ENCODE measurements around the gene CDH23.

DNA sequence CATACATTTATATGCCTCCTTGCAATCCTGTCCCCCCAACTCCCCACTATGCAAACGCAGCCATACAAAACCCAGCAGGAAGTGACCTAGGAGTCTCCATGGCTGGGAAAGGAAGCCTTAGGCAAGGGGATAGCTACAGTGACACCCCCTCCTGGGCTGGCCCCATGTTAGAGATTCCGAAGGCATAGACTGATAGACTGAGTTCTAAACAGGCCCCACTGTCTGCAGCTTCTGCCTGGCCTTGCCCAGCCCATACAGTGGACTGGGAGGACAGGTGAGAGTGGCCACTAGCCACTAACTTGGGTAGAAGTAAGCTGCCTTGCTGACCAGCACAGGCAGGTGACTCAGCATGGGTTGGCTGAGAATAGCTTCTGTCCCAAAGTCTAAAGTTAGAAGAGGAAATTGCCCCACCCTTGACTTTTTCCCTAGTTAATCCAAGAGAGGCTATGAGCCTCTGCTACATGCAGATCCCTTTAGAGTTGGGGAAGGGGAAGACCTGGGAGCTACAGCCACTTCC lies 216.6 kb downstream of the CDH23 start:
- TF ChIP-seq, protein P1, sequence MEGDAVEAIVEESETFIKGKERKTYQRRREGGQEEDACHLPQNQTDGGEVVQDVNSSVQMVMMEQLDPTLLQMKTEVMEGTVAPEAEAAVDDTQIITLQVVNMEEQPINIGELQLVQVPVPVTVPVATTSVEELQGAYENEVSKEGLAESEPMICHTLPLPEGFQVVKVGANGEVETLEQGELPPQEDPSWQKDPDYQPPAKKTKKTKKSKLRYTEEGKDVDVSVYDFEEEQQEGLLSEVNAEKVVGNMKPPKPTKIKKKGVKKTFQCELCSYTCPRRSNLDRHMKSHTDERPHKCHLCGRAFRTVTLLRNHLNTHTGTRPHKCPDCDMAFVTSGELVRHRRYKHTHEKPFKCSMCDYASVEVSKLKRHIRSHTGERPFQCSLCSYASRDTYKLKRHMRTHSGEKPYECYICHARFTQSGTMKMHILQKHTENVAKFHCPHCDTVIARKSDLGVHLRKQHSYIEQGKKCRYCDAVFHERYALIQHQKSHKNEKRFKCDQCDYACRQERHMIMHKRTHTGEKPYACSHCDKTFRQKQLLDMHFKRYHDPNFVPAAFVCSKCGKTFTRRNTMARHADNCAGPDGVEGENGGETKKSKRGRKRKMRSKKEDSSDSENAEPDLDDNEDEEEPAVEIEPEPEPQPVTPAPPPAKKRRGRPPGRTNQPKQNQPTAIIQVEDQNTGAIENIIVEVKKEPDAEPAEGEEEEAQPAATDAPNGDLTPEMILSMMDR (IDR thresholded peaks at IDR 0.05; ENCODE audit: low read depth, low read length, poor library complexity, severe bottlenecking): no peak
- TF ChIP-seq EZH2phosphoT487 (IDR thresholded peaks at IDR 0.05; ENCODE audit: borderline replicate concordance, low read length): no peak
